Stomach (tissue), 4 donors: ENCODE results near the gene PTPRG.

Experiments
- CTCF ChIP-seq, 7 experiments: fragments of 450-650 bp in 4 of 7; fragments of 200-600 bp in 3 of 7; sonication (generic) in 3 of 7; IDR thresholded peaks; one replicate each; pipeline ENCODE4 v1.5.1; 2016 to 2019; ENCODE audit warnings: antibody characterized with exemption in 7 of 7, control low read depth in 2 of 7, mild to moderate bottlenecking in 1 of 7
- EP300 ChIP-seq: sonication (generic); formaldehyde crosslinking; IDR thresholded peaks from one replicate; pipeline ENCODE4 v1.6.1; 2017; ENCODE audit warnings: antibody characterized with exemption
- POLR2A ChIP-seq, 4 donors: fragments of 450-650 bp; IDR thresholded peaks; one replicate each; pipeline ENCODE4 v1.6.1; 2016; ENCODE audit warnings: antibody characterized with exemption in 4 of 4, control low read depth in 2 of 4, mild to moderate bottlenecking in 1 of 4, moderate library complexity in 1 of 4
- POLR2AphosphoS5 ChIP-seq, 3 donors: sonication (generic); formaldehyde crosslinking; IDR thresholded peaks; one replicate each; pipeline ENCODE4 v1.6.1; 2016; ENCODE audit warnings: antibody characterized with exemption in 3 of 3

- TF ChIP-seq EP300 = no peak
- TF ChIP-seq POLR2A (IDR thresholded peaks at IDR 0.05) = no peak
- no peak for TF ChIP-seq CTCF (IDR thresholded peaks at IDR 0.05)
- TF ChIP-seq POLR2AphosphoS5 (IDR thresholded peaks at IDR 0.05) = no peak
Observed at GRCh38 chr3:61806810-61807209, 245.4 kb downstream of the PTPRG start.
